ENCODE measurements around the gene OR2T8.
A peak's percentile ranks its signal among the peaks of the same experiment; 100 is the strongest.

Gene OR2T8, protein sequence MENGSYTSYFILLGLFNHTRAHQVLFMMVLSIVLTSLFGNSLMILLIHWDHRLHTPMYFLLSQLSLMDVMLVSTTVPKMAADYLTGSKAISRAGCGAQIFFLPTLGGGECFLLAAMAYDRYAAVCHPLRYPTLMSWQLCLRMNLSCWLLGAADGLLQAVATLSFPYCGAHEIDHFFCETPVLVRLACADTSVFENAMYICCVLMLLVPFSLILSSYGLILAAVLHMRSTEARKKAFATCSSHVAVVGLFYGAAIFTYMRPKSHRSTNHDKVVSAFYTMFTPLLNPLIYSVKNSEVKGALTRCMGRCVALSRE

DNA sequence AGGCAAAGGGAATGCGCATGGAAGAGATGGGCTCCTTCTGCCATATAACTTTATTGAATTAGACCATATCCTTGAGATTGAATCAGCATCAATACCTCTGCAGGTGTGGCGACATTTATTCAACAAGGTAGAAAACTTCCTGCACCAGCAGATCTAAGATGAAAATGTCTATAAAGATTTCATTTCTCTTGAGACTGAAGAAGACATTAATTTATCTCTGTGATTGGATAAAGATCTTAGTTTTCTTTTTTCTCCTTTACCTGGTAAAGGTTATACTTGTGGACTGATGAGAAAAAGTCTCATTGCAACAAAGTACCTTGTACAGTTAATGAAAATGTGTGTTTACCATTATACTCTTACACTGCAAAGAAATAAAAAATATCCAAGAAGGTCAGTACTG is at the start of gene OR2T8:
Gene OR2T8 (plus strand): TSS at position 301 of the 400 bp plus-strand sequence. CDS start 766 bp downstream, outside the sequence.
- H3K4me3 ChIP-seq (ENCODE audit: low read depth, low read length) = no peak within 1 kb of the TSS
- TF ChIP-seq, protein P1, sequence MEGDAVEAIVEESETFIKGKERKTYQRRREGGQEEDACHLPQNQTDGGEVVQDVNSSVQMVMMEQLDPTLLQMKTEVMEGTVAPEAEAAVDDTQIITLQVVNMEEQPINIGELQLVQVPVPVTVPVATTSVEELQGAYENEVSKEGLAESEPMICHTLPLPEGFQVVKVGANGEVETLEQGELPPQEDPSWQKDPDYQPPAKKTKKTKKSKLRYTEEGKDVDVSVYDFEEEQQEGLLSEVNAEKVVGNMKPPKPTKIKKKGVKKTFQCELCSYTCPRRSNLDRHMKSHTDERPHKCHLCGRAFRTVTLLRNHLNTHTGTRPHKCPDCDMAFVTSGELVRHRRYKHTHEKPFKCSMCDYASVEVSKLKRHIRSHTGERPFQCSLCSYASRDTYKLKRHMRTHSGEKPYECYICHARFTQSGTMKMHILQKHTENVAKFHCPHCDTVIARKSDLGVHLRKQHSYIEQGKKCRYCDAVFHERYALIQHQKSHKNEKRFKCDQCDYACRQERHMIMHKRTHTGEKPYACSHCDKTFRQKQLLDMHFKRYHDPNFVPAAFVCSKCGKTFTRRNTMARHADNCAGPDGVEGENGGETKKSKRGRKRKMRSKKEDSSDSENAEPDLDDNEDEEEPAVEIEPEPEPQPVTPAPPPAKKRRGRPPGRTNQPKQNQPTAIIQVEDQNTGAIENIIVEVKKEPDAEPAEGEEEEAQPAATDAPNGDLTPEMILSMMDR (IDR thresholded peaks at IDR 0.05; ENCODE audit: low read depth, low read length) = no peak

DNA sequence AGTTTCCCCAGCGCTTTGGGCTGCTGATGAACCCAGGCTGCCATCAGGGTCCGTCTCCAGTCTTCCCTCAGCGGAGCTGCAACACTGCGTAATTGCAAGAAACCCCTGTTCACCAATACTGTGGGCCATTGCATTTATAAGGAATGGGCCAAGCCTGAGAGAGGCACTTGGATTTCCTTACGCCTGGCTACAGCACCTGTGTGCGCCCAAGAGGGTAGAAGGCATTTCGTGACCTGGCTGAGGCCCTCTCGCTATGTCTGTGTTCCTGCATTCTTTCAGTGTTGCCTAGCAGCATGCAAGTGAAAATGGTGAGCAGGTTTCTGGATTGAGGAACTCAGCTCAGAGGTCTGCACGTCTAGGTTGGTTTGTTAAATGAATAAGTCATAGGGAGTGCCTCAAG is 36.7 kb upstream of the OR2T8 start:
- H3K4me3 ChIP-seq (ENCODE audit: low read depth, low read length) = no peak overlapping the region
- TF ChIP-seq, protein P1 (IDR thresholded peaks at IDR 0.05; ENCODE audit: low read depth, low read length) = no peak

DNA sequence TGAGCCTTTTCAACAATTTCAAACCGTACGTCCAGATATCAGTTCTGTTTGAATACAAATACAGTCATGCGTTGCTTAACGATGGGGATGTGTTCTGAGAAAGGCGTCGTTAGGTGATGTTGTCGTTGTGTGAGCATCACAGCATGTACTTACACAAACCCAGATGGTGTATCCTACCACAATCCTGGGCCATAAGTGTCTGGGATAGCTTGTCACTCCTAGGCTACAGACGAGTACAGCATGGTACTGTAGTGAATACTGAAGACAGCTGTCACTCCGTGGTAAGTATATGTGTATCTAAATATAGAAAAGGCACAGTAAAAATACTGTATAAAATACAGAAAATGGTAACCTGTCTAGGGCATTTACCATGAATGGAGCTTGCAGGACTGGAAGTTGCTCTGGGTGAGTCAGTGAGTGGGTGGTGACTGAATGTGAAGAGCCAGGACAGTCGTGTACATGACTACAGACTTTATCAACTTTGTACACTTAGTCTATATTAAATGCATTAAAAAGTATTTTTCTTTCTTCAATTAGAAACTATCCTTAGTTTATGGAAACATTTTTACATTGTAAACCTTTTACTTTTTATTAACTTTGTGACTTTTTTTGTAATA is 35.1 kb upstream of the OR2T8 start:
- TF ChIP-seq, protein P1 (IDR thresholded peaks at IDR 0.05; ENCODE audit: low read depth, low read length) = no peak
- no peak overlapping the region for H3K4me3 ChIP-seq (ENCODE audit: low read depth, low read length)

DNA sequence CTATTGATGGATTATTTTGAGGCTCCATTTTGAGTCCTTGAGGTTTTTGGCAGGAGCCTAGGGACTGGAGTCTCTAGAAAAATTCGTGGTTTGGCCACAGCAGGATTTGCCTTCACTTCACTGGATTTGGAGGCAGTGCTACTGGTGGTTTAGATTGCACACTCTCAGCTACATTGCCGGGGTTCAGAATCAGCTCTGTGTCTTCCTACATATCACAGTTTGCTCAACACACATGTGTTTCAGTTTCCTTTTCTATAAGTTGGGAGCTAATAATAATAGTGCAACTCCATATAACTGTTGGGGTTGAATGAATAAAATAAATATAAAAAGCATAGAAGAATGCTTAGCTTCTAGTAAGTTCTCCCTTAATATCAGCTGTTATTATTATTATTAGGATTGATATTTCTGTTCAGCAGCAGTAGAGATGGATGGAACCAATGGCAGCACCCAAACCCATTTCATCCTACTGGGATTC is 24.9 kb upstream of the OR2T8 start, which contains the start of gene OR2W3:
Gene OR2W3 (plus strand): TSS at position 425 of the 475 bp plus-strand sequence. CDS start 0 bp downstream, at position 425.
- no peak within 1 kb of the TSS for H3K4me3 ChIP-seq (ENCODE audit: low read depth, low read length)
- TF ChIP-seq, protein P1 (IDR thresholded peaks at IDR 0.05; ENCODE audit: low read depth, low read length) = no peak

DNA sequence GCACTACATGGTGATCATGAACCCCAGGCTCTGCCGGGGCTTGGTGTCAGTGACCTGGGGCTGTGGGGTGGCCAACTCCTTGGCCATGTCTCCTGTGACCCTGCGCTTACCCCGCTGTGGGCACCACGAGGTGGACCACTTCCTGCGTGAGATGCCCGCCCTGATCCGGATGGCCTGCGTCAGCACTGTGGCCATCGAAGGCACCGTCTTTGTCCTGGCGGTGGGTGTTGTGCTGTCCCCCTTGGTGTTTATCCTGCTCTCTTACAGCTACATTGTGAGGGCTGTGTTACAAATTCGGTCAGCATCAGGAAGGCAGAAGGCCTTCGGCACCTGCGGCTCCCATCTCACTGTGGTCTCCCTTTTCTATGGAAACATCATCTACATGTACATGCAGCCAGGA is 24.1 kb upstream of the OR2T8 start:
- TF ChIP-seq, protein P1 (IDR thresholded peaks at IDR 0.05; ENCODE audit: low read depth, low read length) = no peak
- H3K4me3 ChIP-seq (ENCODE audit: low read depth, low read length) = no peak overlapping the region

DNA sequence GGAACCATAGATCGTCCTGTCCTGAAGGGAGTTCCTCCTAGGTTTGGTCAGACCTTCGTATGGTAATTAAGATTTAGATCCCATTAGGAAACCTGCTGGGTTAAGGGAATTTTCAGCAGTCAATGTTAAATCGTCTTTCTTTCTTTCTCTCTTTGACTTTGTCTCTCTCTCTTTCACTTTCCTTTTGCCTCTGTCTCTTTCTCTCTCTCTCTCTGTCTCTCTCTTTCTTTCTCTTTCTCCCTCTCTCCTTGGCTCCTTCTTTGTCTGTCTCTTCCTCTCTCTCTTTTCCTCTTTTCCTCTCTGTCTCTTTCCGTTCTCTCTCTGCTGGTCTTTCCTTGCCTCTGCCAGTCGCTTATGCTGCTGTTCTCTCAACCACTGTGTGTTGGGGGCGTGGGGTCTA is 15.9 kb upstream of the OR2T8 start:
- 0 out of 2 replicates have a peak overlapping the region, but pooled peaks have one; percentile 21 for H3K4me3 ChIP-seq (ENCODE audit: low read depth, low read length)
- TF ChIP-seq, protein P1 (IDR thresholded peaks at IDR 0.05; ENCODE audit: low read depth, low read length) = no peak

DNA sequence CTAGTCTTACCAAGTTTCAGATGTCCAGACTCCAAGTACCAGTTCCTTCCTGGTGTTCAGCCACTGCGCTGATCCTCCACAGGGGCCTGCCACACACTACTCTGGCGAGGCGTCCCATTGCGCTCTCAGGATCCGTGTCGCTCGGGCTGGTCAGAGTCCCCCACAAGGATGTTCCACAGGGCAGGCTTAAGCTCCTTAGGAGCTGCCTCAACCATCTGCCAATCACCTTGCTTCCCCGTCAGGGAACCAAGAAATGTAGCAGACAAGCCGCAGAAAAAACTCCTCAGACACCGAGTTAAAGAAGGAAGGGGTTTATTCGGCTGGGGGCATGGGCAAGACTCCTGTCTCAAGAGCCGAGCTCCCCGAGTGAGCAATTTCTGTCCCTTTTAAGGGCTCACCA is 14.9 kb upstream of the OR2T8 start:
- no peak overlapping the region for H3K4me3 ChIP-seq (ENCODE audit: low read depth, low read length)
- TF ChIP-seq, protein P1 (IDR thresholded peaks at IDR 0.05; ENCODE audit: low read depth, low read length) = no peak

All from WI38 (cell line).